Germinal center (tissue), 1 donor: Measurements from ENCODE around the gene CFP.
A peak's percentile ranks its signal among the peaks of the same experiment; 100 is the strongest.

Experiments
- DNase-seq: peaks from one replicate; pipeline ENCODE4 v3.0.0; 2012; ENCODE audit warnings: mixed read lengths, low spot score

The CFP gene

GRCh38 chrX:47637546-47638195 is 7.9 kb upstream of the CFP start:
- peak; percentile 81 for DNase-seq

GRCh38 chrX:47634871-47635575 is 5.3 kb upstream of the CFP start:
- no peak for DNase-seq

DNA sequence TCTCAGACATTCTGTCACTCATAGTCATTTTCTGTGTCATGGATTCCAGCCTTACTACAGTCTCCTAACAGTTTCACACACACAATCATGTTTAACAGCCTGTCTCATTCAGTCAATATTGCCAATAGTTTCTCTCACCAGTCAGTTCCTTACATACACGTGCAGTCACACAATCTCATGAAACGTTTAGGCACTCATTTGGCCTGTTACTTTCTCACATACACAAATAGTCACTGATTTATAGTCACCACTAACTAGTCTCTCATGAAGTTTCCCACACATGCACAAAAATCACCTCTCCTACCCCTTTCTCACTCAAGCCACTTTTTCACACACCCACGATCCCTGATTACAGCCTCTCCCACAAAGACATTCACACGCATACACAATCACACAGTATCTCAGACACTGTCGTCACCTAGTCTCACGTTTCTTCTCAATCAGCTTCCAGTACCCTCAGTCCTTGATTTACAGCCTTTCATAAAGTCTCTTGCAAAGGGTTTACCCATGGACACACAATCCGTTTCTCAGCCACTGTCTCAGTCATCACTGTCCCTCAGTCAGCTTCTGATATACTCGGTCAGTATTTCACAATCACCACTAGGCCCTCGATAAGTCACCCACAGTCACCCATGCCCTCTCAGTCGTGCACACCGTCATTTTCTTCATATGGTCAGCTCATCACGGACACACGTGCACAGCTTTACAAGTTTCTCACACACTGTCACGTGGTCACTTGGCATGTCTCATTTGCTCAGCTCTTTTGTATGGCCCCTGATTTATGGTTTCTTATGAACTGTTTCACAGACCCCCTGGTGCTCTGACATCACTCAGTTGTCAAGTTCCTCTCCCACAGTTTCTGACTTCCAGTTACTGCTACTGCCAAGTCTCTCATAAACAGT is 4.2 kb upstream of the CFP start:
- DNase-seq: no peak

DNA sequence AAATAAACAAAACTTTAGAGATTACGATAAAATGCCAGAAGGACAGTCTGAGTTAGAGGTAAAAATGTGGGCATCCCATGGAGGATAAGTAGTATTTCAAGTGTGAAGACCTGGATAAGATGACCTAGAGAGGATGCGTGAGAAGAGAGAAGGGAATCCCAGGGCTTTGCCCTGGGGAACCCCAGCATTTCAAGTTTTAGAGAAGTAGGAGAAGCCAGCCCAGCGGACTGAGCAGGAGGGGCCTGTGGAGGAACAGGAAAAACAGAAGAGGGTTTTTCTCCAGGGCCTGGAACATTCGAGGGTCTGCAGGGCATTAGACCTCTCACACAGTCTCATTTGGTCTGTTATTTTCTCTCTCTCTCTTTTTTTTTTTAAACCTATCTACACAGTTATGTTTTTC is 2.9 kb upstream of the CFP start:
- no peak for DNase-seq

- no peak for DNase-seq
Observed at GRCh38 chrX:47631676-47632075, 1.9 kb upstream of the CFP start.

DNA sequence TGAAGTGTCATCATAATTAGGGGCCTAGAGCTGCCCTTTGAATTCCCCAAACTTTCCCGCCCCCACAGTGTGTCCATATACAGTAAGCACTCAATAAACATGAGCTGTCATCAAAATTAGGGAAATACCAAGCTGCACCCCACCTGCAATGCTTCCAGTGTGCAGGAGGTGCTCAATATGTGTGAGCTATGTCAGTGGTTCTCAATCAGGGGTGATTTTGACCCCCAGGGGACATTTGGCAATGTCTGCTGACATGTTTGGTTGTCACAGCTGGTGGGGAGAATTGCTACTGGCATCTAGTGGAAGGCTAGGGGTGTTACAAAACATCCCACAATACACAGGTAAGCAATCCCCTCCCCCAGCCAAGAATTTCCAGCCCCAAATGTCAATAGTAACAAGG is 748 bp downstream of the CFP start:
- DNase-seq: no peak

GRCh38 chrX:47625365-47625764 is 4.4 kb downstream of the CFP start:
- DNase-seq: no peak

DNA sequence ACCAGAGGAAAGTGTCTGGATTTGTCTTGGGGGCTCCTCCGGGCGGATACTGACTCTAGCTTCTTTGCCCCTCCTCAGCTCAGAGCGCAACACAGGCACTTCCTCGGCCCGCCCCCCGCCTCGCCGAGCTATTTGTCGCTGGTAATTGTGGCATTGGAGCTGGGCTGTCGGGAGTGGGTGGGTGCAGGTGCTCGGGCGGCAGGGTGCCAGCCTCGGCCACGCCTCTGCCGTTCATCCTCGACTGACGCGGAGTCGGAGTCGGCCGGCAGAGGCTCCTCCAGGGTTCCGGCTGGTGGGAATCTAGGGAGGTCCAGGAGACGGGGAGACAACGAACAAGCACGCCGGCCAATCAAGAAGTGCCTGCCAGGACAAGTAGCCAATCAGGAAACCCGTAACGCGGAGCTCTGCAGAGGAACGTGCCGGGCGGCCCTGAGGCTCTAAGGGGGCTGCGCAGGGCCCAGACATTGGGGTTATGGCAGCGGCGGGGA is 6.1 kb downstream of the CFP start:
- peak; percentile 53 for DNase-seq

DNA sequence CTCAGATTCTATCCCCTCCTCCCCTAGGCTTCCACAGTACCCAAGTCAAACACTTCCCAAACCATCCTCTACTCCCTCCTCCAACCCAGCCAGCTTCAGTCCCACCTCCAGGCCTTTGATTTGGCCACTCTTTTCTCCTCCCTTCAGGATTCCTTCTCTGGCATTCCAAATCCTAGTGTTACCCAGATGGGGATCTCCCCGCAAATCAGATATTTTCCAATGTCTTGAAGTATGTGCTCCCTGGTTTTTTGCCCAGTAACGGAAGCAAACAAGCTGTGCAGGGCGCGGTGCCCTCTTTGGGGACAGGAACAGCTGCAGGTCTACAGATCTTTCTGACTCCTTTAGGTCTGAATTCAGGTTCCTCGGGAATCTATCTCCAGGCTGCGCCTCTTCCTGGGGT is 7.9 kb downstream of the CFP start:
- DNase-seq: no peak

DNA sequence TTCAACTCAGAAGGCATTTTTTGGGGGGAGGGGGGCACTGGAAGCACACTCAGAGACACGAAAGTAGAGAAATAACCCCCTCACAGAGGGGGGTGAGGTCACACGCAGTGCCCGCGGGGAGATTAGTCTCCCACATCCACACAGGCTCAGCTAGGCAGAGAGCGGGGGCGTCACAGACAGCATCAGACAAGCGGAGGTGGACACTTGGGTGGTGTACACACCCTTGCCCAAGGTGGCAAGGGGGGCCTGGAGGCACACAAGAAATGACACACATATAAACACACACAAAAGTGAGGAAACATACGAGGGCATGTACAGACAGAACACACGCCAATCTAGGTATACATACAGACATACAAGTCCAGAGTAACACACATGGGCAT is 9.4 kb downstream of the CFP start:
- no peak for DNase-seq

- peak; percentile 89 for DNase-seq
Observed at GRCh38 chrX:47619486-47620302, 10.0 kb downstream of the CFP start, which contains the start of gene SYN1. Gene SYN1 (minus strand): TSS chrX:47619857. CDS start chrX:47619728, 129 bp downstream.

- no peak for DNase-seq
Observed at GRCh38 chrX:47618923-47619485, 10.7 kb downstream of the CFP start.

DNA sequence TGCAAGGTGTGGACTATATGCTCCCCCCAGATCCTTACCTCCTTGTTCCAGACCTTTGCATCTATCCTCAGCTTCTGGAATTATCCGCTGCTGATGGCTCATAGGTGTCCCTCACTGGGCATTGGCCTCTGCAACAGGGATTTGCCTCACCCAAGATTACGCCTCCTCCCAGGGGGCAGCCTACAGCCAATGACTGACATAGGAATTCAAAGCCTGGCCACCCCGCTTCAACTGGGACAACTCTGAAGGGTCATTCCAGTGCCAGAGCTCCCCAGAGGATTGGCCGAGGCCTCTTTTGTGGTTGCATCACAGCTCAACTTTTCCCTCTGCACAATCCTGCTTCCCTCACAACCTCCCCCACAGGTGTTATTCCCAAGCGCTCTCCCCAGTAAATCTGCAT is 15.1 kb downstream of the CFP start:
- DNase-seq: no peak

GRCh38 chrX:47613082-47613481 is 16.6 kb downstream of the CFP start:
- DNase-seq: no peak

DNA sequence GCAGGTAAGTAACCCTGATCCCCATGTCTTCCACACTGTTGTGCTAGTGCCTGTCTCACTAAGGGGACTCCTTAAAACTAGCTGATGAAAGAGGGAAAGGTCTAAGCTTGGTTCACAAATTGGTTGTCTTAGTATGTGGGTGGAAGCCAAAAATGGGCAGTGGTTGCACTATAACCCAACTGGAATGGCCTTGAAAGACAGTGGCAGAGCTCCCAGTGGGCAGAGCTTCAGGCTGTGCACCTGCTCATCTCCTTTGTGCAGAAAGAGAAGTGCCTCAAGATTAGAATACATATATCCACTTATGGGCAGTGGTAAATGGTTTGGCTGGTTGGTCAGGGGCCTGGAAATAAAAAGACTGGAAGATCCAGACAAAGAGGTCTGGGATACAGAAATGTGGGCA is 17.3 kb downstream of the CFP start:
- no peak for DNase-seq

DNA sequence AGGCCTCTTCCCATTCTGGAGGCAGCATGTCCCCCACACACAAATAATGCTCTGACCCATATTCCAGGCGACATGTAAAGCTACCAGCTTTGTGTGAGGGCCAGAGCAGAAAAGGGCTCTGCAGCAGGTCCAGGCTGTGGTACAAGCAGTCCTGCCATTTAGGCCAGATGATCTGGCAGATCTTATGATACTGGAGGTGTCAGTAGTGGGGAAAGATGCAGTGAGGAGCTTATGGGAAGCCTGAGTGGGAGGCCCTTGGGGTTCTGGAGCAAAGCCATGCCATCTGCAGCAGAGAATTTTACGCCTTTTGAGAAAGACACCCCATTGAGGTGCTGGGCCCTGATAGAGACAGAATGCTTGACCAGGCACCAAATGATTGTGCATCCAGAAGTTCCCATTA is 17.8 kb downstream of the CFP start:
- no peak for DNase-seq

DNA sequence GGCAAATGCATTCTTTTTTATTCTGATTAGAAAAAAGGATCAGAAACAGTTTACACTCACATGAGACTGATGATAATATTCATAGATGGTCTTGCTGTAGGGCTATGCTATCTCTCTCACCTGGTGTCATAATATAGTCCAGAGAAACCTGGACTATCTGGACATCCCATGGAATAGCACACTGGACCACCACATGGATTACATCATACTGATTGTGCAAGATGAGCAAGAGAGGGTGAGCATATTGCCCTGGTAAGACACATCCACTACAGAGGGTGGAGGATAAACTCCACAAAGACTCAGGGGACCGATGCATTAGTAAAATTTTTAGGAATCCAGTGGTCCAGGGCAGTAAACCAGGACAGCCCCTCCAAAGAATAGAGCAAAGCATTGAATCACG is 18.2 kb downstream of the CFP start:
- no peak for DNase-seq

- DNase-seq: no peak
Observed at GRCh38 chrX:47610511-47610910, 19.2 kb downstream of the CFP start.

- DNase-seq: no peak
Observed at GRCh38 chrX:47608130-47608810, 21.5 kb downstream of the CFP start.

GRCh38 chrX:47607091-47607490 is 22.6 kb downstream of the CFP start:
- DNase-seq: no peak

DNA sequence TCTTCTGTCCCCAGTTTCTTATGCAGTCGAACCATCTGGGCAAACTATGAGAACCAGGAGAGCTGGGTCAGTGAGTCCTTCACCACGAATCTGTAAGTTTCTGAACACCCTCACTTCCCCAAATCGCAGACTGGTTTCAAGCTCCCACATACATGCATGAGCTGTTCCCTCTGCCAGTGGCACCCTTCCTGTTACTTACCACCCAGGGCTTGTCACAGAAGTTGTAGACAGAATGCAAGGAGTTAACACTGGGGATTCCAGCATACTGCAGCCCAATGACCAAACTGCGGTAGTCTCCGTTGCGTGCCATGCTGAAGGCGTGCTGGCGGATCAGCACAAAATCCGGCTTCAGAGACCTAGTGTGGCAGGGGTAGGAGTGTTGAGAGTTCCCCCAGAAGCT is 24.7 kb downstream of the CFP start:
- no peak for DNase-seq
